B cell (primary cell): Measurements from ENCODE around the gene CCDC192.

Experiments
- CTCF ChIP-seq: fragments of 200-600 bp; IDR thresholded peaks from one replicate; pipeline ENCODE4 v1.8.0; 2022; ENCODE audit warnings: antibody characterized with exemption, mild to moderate bottlenecking
- EZH2 ChIP-seq: IDR thresholded peaks from 2 replicates; pipeline ENCODE4 v1.6.1; 2012; ENCODE audit warnings: borderline replicate concordance, low read depth, mild to moderate bottlenecking, moderate library complexity, low read length; ENCODE audit not compliant: insufficient read depth, poor library complexity, severe bottlenecking

- TF ChIP-seq EZH2 (no peak), CTCF (no peak)
Observed at GRCh38 chr5:127810707-127811490, 107.7 kb downstream of the CCDC192 start.
